HG03439 (cell line): Measurements from ENCODE around the gene MEGF6.

Experiments
- ATAC-seq: cut with Tn5 transposase; IDR thresholded peaks from one replicate; pipeline ENCODE4 v1.9.1; 2021; ENCODE audit warnings: mild to moderate bottlenecking, moderate library complexity; ENCODE audit not compliant: unreplicated experiment

MEGF6 gene

GRCh38 chr1:3453203-3453761 lies 158.0 kb downstream of the MEGF6 start:
- ATAC-seq: no peak

GRCh38 chr1:3452866-3453175 lies 158.5 kb downstream of the MEGF6 start:
- no peak for ATAC-seq

- no peak for ATAC-seq
Measured at GRCh38 chr1:3451994-3452865, 159.1 kb downstream of the MEGF6 start.

GRCh38 chr1:3450983-3451382 lies 160.3 kb downstream of the MEGF6 start:
- no peak for ATAC-seq

GRCh38 chr1:3450202-3450863 lies 161.0 kb downstream of the MEGF6 start:
- no peak for ATAC-seq

GRCh38 chr1:3444736-3445135 lies 166.6 kb downstream of the MEGF6 start:
- no peak for ATAC-seq

- no peak for ATAC-seq
Measured at GRCh38 chr1:3444298-3444697, 167.0 kb downstream of the MEGF6 start.

- no peak for ATAC-seq
Measured at GRCh38 chr1:3443807-3444206, 167.5 kb downstream of the MEGF6 start.

GRCh38 chr1:3442901-3443300 lies 168.4 kb downstream of the MEGF6 start:
- no peak for ATAC-seq

GRCh38 chr1:3442331-3442730 lies 169.0 kb downstream of the MEGF6 start:
- no peak for ATAC-seq

GRCh38 chr1:3441880-3442279 lies 169.4 kb downstream of the MEGF6 start:
- no peak for ATAC-seq

GRCh38 chr1:3441410-3441847 lies 169.9 kb downstream of the MEGF6 start:
- ATAC-seq: no peak

GRCh38 chr1:3440711-3441409 lies 170.4 kb downstream of the MEGF6 start:
- no peak for ATAC-seq

- ATAC-seq: no peak
Measured at GRCh38 chr1:3440300-3440681, 171.0 kb downstream of the MEGF6 start.
